ENCODE results near the gene SLIT1. TPM values are rescaled to one million over a fixed set of nuclear protein-coding genes. Genes with fewer than 3 reads are reported as not detected.
A peak's percentile ranks its signal among the peaks of the same experiment; 100 is the strongest.

The SLIT1 gene
- total and polyA plus RNA-seq, 2 of the 8 experiments (the other 6 are each of a cell fraction or from before 2014, with no cell fraction given) = 0.70 to 0.88 TPM

- H4K20me1 ChIP-seq (replicated peaks in 1 of 2; ENCODE audit: control insufficient read depth in 1 of 2, insufficient read depth in 2 of 2, low read length in 2 of 2) = no peaks in the 10 kb centered on the region
- H3K23ac ChIP-seq (ENCODE audit: insufficient read length) = no peak overlapping the region
- FAIRE-seq = no peak
- H3K4me3 ChIP-seq (ENCODE audit: extremely low read depth in 1 of 4, insufficient read depth in 2 of 4, low read depth in 3 of 4, low read length in 4 of 4) = no peak overlapping the region
- no peak overlapping the region for H2AFZ ChIP-seq (ENCODE audit: low read length)
- no peak overlapping the region for H2BK120ac ChIP-seq (replicated peaks; ENCODE audit: low read depth, low read length)
- no peak overlapping the region for H3K18ac ChIP-seq (ENCODE audit: extremely low read depth, low read length)
- no peaks in the 10 kb centered on the region for H3K79me2 ChIP-seq (ENCODE audit: control insufficient read depth in 1 of 2, insufficient read depth in 2 of 2, low read length in 2 of 2)
- no peak overlapping the region for H4K8ac ChIP-seq (ENCODE audit: extremely low read depth, insufficient read depth, low read length)
- no peak overlapping the region for H4K5ac ChIP-seq (ENCODE audit: insufficient read length, low read depth, low read length)
- H2BK5ac ChIP-seq (ENCODE audit: low read depth, low read length) = no peak overlapping the region
- ChIA-PET POLR2A (ENCODE audit: partially characterized antibody) (interaction anchor here (1.0 kb wide), 1 partner anchor 13 kb away, joined by 3 read pairs; no protein-coding TSS in a partner anchor), CTCF (ENCODE audit: partially characterized antibody) (interaction anchor here (0.8 to 5.6 kb wide), 9 partner anchors 13 to 113 kb away, joined by 3 to 52 read pairs (median 3); no protein-coding TSS in a partner anchor)
- H2BK15ac ChIP-seq (ENCODE audit: low read length) = 0 out of 2 replicates have a peak overlapping the region, but pooled peaks have one; percentile 63
- no peak overlapping the region for H3K27ac ChIP-seq (ENCODE audit: low read depth, low read length)
- H3K23me2 ChIP-seq (ENCODE audit: low read depth, low read length) = no peaks in the 10 kb centered on the region; the same call in 1 of the 2 replicates
- H3K4me1 ChIP-seq (replicated peaks in 1 of 4; ENCODE audit: control insufficient read depth in 3 of 4, insufficient read depth in 4 of 4, low read length in 3 of 4) = peaks cover 0 to 3% (median 0%) of the 10 kb centered on the region in 4 experiments; a peak in 1 of 7 replicates
- no peak overlapping the region for H2BK12ac ChIP-seq (ENCODE audit: low read depth, low read length)
- WGBS, 2 experiments (ENCODE audit: extremely low coverage in 1 of 2, insufficient coverage in 1 of 2, insufficient read length in 1 of 2, insufficient replicate concordance in 2 of 2, low coverage in 1 of 2, low lambda C conversion rate in 2 of 2, missing lambda C conversion rate in 1 of 2) = 78% methylated on average over 8 of the region's 8 CpGs; no CpG with 5 or more reads in 1 of the 2 experiments
- no peak overlapping the region for H2BK20ac ChIP-seq (ENCODE audit: low read length)
- no peaks in the 10 kb centered on the region for H3K36me3 ChIP-seq (ENCODE audit: control insufficient read depth in 2 of 4, insufficient read depth in 4 of 4, low read length in 3 of 4)
- no peaks in the 10 kb centered on the region for H3K27me3 ChIP-seq (replicated peaks in 1 of 4; ENCODE audit: control insufficient read depth in 3 of 4, extremely low read depth in 1 of 4, insufficient read depth in 3 of 4, low read length in 3 of 4)
- no peak overlapping the region for H3K56ac ChIP-seq (replicated peaks; ENCODE audit: insufficient read length, low read depth, low read length)
- no peaks in the 10 kb centered on the region for H3K9me3 ChIP-seq (ENCODE audit: insufficient read depth in 2 of 2, low read depth in 1 of 2, low read length in 1 of 2)
- H4K91ac ChIP-seq (replicated peaks; ENCODE audit: insufficient read length, low read length) = no peak overlapping the region
- H3K14ac ChIP-seq (ENCODE audit: insufficient read length) = no peak overlapping the region
- H2AK5ac ChIP-seq (ENCODE audit: low read depth, low read length) = no peak overlapping the region
- no peak overlapping the region for H3K4me2 ChIP-seq (ENCODE audit: insufficient read depth in 1 of 2, low read depth in 2 of 2, low read length in 2 of 2)
- H3K9ac ChIP-seq (replicated peaks in 1 of 4; ENCODE audit: extremely low read depth in 1 of 4, low read depth in 3 of 4, low read length in 3 of 4) = no peak overlapping the region
- no peak overlapping the region for H3K4ac ChIP-seq (replicated peaks; ENCODE audit: insufficient read length, low read depth, low read length)
- H3K79me1 ChIP-seq (ENCODE audit: low read depth, low read length) = no peaks in the 10 kb centered on the region; the same call in 1 of the 2 replicates
- no peak for DNase-seq (ENCODE audit: low read depth in 1 of 2, low spot score in 2 of 2)
- TF ChIP-seq MAX (IDR thresholded peaks at IDR 0.05) (no peak), RNF2 (IDR thresholded peaks at IDR 0.05; ENCODE audit: borderline replicate concordance, low read depth, low read length, missing control alignments, poor library complexity, severe bottlenecking) (no peak), ATF3 (IDR thresholded peaks at IDR 0.05; ENCODE audit: insufficient read depth, low read depth, low read length) (no peak), CHD2 (IDR thresholded peaks at IDR 0.05; ENCODE audit: low read length) (no peak), POLR2A (IDR thresholded peaks at IDR 0.05; ENCODE audit: control extremely low read depth in 1 of 2, low read depth in 2 of 2, low read length in 2 of 2) (no peak), USF2 (IDR thresholded peaks at IDR 0.05; ENCODE audit: low read length) (no peak), MAFK (IDR thresholded peaks at IDR 0.05; ENCODE audit: low read depth, low read length) (no peak), EP300 (IDR thresholded peaks at IDR 0.05; ENCODE audit: borderline replicate concordance in 1 of 2, low read depth in 2 of 2, low read length in 2 of 2) (no peak), SP2 (IDR thresholded peaks at IDR 0.05; ENCODE audit: low read length) (no peak), SUZ12 (IDR thresholded peaks at IDR 0.05; ENCODE audit: low read length) (no peak), BACH1 (IDR thresholded peaks at IDR 0.05; ENCODE audit: low read length) (no peak), POU5F1 (IDR thresholded peaks at IDR 0.05; ENCODE audit: low read depth, low read length) (no peak)
These were observed 35.1 kb downstream of the SLIT1 start for GRCh38 chr10:97150616-97151015.

All from H1 (cell line).